Suprapubic skin (tissue), 4 donors: ENCODE measurements around the gene MLST8.

Experiments used
- POLR2A ChIP-seq, 2 donors: fragments of 450-650 bp; IDR thresholded peaks; one replicate each; pipeline ENCODE4 v1.6.1; 2017; ENCODE audit warnings: antibody characterized with exemption in 2 of 2, mild to moderate bottlenecking in 2 of 2, moderate library complexity in 2 of 2
- POLR2AphosphoS5 ChIP-seq, 3 donors: sonication (generic); formaldehyde crosslinking; IDR thresholded peaks; one replicate each; pipeline ENCODE4 v1.6.1; 2017; ENCODE audit warnings: antibody characterized with exemption in 3 of 3

DNA sequence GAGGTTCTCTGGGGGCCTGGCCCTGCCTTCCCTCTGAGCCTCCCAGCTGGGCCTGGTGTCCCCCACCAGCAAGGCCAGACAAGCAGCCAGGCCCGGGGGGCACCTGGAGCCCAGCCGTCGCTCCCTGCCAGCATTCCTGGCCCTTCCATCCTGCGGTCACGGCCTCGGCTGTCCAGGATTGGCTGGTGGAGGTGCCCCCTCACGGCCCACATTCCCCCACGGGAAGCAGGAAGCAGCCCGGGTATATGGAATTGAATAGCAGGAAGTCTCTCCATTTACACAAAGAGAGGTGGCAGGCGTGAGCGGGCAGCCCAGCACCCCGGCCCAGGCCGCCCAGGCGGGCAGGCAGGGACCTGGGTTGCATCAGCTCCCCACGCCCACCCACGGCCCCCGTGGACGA lies 35.2 kb upstream of the MLST8 start:
- TF ChIP-seq POLR2A (IDR thresholded peaks at IDR 0.05): no peak
- no peak for TF ChIP-seq POLR2AphosphoS5 (IDR thresholded peaks at IDR 0.05)
